ENCODE results near the gene LMO1. TPM values are rescaled to one million over a fixed set of nuclear protein-coding genes. Genes with fewer than 3 reads are reported as not detected.
A peak's percentile ranks its signal among the peaks of the same experiment; 100 is the strongest.

LMO1 gene
- total and polyA plus RNA-seq, 3 donors from 2014 or later: 1.3 to 1.5 TPM; not detected in 1

- TF ChIP-seq, protein P1, sequence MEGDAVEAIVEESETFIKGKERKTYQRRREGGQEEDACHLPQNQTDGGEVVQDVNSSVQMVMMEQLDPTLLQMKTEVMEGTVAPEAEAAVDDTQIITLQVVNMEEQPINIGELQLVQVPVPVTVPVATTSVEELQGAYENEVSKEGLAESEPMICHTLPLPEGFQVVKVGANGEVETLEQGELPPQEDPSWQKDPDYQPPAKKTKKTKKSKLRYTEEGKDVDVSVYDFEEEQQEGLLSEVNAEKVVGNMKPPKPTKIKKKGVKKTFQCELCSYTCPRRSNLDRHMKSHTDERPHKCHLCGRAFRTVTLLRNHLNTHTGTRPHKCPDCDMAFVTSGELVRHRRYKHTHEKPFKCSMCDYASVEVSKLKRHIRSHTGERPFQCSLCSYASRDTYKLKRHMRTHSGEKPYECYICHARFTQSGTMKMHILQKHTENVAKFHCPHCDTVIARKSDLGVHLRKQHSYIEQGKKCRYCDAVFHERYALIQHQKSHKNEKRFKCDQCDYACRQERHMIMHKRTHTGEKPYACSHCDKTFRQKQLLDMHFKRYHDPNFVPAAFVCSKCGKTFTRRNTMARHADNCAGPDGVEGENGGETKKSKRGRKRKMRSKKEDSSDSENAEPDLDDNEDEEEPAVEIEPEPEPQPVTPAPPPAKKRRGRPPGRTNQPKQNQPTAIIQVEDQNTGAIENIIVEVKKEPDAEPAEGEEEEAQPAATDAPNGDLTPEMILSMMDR (IDR thresholded peaks at IDR 0.05): no peak
- DNase-seq: no peak
- Histone ChIP-seq H3K9me3 (no peaks in the 10 kb centered on the region), H3K4me3 (no peak overlapping the region), H3K36me3 (ENCODE audit: low read depth, missing control alignments) (no peaks in the 10 kb centered on the region), H3K4me1 (no peaks in the 10 kb centered on the region), H3K27ac (no peak overlapping the region), H3K27me3 (no peaks in the 10 kb centered on the region)
- WGBS, 2 donors: 83 to 92% methylated on average over 11 of the region's 11 CpGs
- intact Hi-C loops (cut with DNase I; ENCODE audit: low total_unique reads): no loop called here
These were observed 45.8 kb downstream of the LMO1 start for GRCh38 chr11:8217926-8218325.

DNA sequence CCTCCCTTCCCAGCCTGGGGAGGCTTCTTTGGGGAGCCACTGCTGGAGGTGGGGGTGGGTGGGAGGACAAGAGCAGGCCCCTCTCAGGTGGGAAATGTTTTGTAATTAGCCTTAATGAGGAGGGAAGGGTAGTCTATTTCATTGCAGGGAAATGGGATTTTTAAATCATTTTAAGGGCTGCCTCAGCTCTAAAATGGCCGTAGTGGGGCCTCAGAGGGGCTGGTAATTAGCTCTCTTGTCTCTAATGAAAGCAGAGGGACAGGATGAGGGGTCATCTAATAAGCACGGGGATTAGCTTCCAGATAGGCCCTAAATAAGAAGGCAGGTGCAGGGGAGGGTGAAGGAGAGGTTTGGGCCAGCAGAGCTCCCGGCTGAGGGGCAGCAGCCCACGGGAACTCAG is 46.5 kb downstream of the LMO1 start:
- TF ChIP-seq POLR2A (IDR thresholded peaks at IDR 0.05): no peak
- TF ChIP-seq, protein P1 (IDR thresholded peaks at IDR 0.05): no peak
- Histone ChIP-seq H3K4me1 (no peaks in the 10 kb centered on the region), H3K4me3 (no peak overlapping the region), H3K27ac (no peak overlapping the region), H3K9me3 (no peaks in the 10 kb centered on the region), H3K36me3 (ENCODE audit: low read depth, missing control alignments) (no peaks in the 10 kb centered on the region), H3K27me3 (no peaks in the 10 kb centered on the region)
- no peak for DNase-seq
- intact Hi-C loops (cut with DNase I; ENCODE audit: low total_unique reads): no loop called here
- 79 to 89% methylated on average over 4 of the region's 4 CpGs for WGBS, 2 donors

DNA sequence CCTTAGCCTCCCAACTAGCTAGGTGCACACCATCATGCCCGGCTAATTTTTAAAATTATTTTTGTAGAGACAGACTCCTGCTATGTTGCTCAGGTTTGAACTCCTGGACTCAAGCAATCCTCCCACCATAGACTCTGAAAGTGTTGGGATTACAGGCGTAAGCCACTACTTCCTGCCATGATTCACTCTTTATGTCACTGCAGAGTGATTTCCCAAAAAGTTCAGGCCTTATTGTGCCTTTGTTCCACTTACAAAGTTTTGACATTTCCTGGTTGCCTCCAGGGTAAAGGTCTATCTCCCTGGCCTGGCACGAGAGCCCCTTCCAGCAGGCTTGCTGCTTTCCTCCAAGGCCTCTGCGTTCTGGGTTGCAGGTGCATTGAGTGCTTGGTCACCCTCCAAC is 50.3 kb downstream of the LMO1 start:
- no peaks in the 10 kb centered on the region for H3K4me1 ChIP-seq
- H3K4me3 ChIP-seq: no peak overlapping the region
- H3K9me3 ChIP-seq: no peaks in the 10 kb centered on the region
- no peak overlapping the region for H3K27ac ChIP-seq
- H3K36me3 ChIP-seq (ENCODE audit: low read depth, missing control alignments): no peaks in the 10 kb centered on the region
- no peak for TF ChIP-seq POLR2A (IDR thresholded peaks at IDR 0.05)
- intact Hi-C loops (cut with DNase I; ENCODE audit: low total_unique reads): no loop called here
- WGBS, 2 donors: 87 to 91% methylated on average over 4 of the region's 4 CpGs
- DNase-seq: no peak
- H3K27me3 ChIP-seq: no peaks in the 10 kb centered on the region

DNA sequence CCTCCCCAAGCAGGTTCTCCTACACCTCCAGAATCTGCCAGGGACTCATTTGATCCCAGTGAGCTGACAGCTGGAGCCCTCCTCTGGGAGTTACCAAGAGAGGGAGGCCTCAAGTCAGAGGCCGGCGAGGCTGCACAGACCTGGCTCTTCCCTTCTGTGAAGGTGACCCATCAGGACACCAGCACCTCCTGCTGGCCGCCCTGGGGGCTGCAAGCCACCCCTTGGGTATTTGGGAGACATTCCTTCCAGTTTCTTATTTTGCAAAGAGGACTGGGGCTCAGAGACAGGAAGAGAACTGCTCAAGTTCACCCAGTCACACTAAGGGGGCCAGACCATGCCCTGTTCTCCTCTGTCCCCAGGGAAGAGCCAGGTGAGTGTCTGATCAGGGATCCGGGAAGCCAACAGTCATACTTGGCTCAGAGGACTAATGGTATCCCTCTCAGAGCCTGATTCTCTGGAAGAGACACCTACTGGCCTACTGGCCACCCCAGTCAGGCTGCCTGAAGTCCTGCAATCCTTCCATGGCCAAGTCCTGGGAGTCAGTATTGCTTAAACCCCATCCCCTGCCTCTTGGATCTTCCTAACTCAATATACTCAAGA is 54.4 kb downstream of the LMO1 start:
- WGBS, 2 donors: 59 to 69% methylated on average over 4 of the region's 4 CpGs
- intact Hi-C loops (cut with DNase I; ENCODE audit: low total_unique reads): no loop called here
- no peaks in the 10 kb centered on the region for H3K36me3 ChIP-seq (ENCODE audit: low read depth, missing control alignments)
- H3K9me3 ChIP-seq: no peaks in the 10 kb centered on the region
- H3K4me3 ChIP-seq: no peak overlapping the region
- H3K4me1 ChIP-seq: peaks cover 11% of the 10 kb centered on the region
- H3K27me3 ChIP-seq: no peaks in the 10 kb centered on the region
- H3K27ac ChIP-seq: no peak overlapping the region
- TF ChIP-seq, protein P1 (IDR thresholded peaks at IDR 0.05): peak in 2 of 3 experiments; percentile 25 to 29
- TF ChIP-seq POLR2A (IDR thresholded peaks at IDR 0.05): no peak
- DNase-seq: peak; percentile 59

DNA sequence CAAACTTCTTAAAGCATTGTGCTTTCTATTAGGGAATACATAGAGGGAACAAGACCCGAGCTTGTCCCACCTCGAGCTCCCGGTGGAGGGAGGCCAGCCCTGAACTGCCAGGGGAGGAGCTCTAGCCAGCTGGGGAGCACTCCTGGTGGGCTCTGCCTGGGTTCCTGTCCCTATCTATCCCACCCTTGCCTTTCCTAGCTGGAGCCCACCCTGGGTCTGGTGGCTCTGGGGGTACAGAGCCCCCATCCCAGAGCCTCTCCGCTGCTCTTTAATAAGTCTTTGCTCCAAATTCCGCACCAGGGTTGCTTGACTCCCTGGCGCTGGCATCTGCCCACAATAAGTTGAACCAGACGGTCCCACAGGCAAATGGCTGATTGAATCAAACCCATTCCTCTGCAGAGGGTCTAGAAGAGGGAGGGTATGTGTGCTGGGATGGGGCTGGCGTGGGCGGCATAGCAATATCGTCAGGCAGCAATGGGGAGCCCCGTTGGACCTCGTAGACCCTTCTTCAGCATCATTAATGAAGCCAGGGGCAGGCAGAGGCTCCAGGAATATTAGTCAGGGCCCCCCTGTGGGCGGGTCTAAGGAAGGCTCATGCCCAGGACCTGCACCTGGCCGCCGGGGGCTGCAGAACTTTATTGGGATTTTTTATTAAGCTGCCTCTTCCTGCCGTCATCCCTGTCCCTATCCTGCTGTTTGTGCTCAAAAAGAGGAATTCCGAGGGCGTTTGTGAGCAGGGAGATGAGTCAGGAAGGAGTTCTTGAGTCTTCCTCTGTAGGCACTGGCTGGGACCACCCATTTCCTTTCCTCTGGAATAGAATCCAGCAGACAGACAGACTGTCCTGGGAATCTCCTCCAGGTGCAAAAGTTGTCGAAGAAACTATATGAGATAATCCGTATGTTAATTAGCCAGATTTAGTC is 56.3 kb downstream of the LMO1 start:
- Histone ChIP-seq H3K27me3 (no peaks in the 10 kb centered on the region), H3K27ac (peak overlapping the region in 1 of 2 donors; percentile 9), H3K36me3 (ENCODE audit: low read depth, missing control alignments) (no peaks in the 10 kb centered on the region), H3K9me3 (no peaks in the 10 kb centered on the region), H3K4me1 (peaks cover 11% of the 10 kb centered on the region), H3K4me3 (peak overlapping the region; percentile 27 to 34)
- DNase-seq: no peak
- TF ChIP-seq, protein P1 (IDR thresholded peaks at IDR 0.05): no peak
- TF ChIP-seq POLR2A (IDR thresholded peaks at IDR 0.05): no peak
- WGBS, 2 donors: 32 to 51% methylated on average over 12 to 20 of the region's 20 CpGs
- intact Hi-C loops (cut with DNase I; ENCODE audit: low total_unique reads): no loop called here

All from testis (tissue), 3 donors.